KBM-7 (cell line): Measurements from ENCODE around the gene GPR137.
"Not testable (repeated sequence)": the region's sequence is repeated elsewhere in the genome, so short reads cannot be mapped to it uniquely, and the experiment has no call there.

Experiments used
- DNase-seq: peaks from one replicate; pipeline ENCODE4 v3.0.0-alpha.2; 2015
- in situ Hi-C: fragments of 300-500 bp; cut with MboI; formaldehyde crosslinking; loops from 2 replicates; pipeline ENCODE4 v1.14.3; 2020; ENCODE audit warnings: low sequenced_read_pairs, low pct_unique_long_range_greater_than_20kb, mixed read lengths

GPR137 gene, protein sequence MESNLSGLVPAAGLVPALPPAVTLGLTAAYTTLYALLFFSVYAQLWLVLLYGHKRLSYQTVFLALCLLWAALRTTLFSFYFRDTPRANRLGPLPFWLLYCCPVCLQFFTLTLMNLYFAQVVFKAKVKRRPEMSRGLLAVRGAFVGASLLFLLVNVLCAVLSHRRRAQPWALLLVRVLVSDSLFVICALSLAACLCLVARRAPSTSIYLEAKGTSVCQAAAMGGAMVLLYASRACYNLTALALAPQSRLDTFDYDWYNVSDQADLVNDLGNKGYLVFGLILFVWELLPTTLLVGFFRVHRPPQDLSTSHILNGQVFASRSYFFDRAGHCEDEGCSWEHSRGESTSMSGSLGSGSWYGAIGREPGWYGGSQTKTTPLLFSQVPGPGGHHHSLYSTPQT

DNA sequence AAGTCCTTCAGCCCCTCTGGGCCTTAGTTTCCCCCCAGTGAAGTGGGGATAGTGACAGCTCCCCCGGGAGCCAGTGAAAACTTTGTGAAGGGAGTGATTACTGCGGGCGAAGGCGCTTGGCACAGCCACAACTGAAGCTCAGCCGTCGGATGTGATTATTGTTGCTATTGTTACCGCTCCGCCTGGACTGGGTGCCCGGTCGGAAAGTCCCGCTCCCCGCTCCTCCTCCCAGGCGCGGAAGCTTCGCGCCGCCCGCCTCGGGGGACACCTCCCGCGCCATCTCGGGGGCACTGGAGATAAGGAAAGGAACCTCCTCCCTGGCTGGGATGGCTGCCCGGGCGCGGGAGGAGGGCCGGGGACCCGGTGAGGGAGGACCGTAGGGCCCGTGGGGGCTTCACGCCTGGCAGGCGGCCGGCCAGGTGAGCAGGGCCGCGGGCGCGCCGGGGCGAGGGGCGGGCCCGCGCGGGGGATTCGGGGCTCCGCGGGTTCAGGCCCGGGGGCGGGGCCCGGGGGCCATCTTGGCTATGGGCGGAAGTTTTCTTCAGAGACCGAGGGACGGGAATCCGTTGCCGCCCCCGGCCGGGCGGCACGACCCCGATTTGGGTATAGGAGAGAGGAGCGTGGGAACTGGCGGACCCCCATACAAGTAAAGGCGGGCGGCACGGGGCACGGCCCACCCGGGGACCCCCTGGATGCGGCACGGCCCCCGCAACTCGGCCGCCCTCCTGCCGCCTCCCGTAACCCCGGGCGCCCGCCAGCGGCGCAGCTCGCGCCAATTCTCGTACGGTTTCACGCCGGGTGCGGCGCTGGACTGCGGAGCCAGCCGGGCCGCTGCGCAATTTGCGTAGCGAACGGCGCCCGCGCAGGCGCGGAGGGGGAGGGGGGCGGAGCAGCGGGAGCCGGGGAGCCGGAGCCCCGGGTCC is at the start of gene GPR137:
GPR137 (plus strand) TSS at position 887 of the 923 bp plus-strand sequence. CDS start 677 bp downstream, outside the sequence.
- DNase-seq, result peak; percentile 88
- in situ Hi-C loops, result no loop called here

DNA sequence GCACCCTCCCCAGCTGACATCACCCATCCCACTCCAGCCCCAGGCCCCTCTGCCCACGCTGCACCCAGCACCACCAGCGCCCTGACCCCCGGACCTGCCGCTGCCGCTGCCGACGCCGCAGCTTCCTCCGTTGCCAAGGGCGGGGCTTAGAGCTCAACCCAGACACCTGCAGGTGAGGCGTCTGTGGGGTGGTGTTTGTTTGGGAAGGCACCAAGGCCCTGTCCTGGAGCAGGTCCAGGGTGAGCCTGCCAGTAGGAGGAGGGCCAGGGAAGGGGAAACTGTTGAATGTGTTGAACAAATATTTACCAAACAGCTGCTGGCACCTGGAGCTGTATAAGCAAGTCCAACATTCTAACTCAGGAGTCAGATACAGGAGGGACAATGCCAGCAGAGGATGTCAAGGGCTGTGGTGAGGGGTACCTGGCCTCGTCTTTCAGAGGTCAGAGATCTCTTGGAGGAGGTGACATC is 48.1 kb upstream of the GPR137 start:
- DNase-seq, result no peak
- in situ Hi-C loops, result no loop called here

DNA sequence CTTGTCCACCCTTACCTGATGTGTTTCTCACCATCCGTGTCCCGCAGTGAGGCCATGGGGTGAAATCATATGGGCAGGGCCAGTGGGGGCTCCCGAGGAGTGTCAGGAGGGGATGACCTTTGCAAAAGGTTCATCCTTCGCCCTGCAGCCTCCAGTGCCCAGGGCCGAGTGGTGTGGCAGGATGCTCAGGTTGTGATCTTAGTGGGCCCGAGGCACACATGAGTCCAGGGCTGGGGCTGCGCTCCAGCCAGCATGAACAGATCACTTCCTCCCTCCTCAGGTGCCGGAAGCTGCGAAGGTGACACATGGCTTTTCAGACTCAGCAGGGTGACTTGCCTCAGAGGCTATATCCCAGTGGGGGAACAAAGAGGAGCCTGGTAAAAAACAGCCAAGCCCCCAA is 47.6 kb upstream of the GPR137 start:
- no peak for DNase-seq
- in situ Hi-C loops, result no loop called here

DNA sequence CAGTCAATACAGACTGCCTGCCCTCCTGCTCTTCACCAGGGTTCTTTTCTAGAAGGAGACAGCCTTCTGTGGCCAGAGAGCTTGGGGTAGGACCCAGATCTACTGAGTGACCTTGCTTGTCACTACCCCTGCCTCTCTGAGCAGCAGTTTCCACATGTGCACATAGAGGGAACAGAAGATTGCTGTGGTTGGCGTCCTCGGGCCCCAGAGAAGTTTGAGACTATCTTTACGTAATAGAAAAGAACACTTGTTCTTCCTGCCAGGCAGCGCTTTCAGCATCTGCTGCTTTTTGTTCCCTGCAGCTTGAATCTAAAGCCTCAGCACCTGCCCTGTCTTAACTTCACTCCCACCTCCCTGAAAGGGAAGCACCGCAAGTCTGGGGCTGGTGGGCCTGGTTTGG is 46.6 kb upstream of the GPR137 start:
- no peak for DNase-seq
- in situ Hi-C loops, result no loop called here

DNA sequence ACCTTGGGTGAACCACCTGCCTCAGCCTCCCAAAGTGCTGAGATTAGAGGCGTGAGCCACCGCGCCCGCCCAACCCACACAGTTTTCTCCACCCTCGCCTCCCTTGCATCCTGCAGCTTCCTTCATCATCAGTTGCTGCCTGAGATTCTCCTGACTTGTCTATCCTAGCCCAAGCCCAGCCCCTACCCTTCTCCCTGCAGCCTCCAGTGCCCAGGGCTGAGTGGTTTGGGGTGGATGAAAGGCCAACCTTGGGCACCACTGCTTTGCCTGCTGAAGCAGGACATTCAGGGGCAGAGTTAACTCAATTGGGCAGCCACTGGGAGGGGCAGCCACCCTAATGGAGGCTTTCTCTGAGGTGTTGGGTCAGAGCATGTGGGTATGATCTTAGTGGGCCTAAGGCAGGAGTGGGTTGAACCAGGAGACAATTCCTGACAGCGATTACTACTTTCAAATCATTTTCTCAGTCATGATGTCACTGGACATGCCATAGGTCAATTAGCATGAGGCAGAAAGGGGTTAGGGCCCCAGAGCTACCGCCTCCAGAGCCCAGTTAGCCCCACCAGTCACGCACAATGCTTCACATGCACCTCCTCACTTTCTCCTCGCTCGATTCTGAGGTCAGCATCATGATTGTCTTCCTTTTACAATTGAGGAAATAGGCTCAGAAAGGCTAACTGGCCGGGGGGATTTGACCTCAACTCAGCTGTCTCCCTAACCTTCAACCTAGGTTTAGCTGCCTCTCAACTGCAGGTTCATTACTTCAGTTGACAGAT is 45.8 kb upstream of the GPR137 start:
- in situ Hi-C loops, result no loop called here
- peak; percentile 83 for DNase-seq

DNA sequence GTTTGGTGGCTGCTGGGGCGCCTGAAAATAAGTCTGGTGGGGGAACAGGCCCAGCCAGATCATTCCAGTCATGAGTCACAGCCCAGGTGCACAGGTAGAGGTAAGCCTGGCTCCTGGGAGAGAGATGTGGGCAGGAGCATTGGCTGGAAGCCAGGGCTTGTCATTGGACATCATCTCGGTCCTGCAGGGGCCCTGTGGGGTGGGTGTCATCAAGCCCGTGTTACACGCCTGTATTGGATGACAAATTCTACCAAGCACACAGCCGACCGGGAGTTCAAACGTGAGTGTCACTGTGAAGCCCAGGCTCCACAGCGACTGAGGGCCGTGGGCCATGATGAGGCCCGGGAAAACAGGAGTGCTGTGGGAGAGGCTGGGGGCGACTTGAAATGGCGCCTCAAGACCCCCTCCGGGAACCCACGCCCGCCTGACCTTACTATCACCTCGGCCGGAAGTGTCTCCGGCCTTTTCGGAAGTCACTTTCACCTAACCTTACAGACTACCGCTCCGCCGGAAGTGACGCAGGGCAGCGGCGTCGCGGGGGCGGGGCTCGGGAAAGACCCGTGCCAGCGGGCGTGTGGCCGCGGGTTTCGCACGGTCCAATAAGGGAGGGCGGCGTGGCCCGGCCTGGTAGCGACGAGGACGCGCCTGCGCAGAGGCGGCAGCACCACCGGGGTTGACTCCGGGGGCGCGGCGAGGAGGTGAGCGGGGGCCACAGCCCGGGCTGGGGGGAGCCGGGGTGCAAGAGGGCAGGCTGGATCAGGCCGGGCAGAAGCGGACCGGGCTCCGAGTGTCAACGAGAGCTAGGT is 45.0 kb upstream of the GPR137 start, which contains the start of gene FKBP2:
FKBP2 (plus strand) TSS at position 661 of the 806 bp plus-strand sequence. CDS start 1,293 bp downstream, outside the sequence.
- in situ Hi-C loops, result no loop called here
- DNase-seq, result peak; percentile 95

DNA sequence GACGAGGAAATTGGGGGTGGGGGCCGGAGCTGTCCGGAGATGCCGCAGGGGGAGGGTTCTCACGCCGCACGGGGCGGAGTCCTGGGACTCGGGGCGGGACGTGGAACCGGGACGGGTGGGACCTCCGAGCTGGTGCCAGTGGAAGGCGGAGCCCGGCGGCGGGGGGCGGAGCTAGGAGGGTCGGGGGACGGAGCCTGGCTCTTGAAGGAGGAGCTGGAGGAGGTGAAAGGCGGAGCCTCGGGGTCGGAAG is 44.5 kb upstream of the GPR137 start:
- in situ Hi-C loops, result no loop called here
- no peak for DNase-seq

DNA sequence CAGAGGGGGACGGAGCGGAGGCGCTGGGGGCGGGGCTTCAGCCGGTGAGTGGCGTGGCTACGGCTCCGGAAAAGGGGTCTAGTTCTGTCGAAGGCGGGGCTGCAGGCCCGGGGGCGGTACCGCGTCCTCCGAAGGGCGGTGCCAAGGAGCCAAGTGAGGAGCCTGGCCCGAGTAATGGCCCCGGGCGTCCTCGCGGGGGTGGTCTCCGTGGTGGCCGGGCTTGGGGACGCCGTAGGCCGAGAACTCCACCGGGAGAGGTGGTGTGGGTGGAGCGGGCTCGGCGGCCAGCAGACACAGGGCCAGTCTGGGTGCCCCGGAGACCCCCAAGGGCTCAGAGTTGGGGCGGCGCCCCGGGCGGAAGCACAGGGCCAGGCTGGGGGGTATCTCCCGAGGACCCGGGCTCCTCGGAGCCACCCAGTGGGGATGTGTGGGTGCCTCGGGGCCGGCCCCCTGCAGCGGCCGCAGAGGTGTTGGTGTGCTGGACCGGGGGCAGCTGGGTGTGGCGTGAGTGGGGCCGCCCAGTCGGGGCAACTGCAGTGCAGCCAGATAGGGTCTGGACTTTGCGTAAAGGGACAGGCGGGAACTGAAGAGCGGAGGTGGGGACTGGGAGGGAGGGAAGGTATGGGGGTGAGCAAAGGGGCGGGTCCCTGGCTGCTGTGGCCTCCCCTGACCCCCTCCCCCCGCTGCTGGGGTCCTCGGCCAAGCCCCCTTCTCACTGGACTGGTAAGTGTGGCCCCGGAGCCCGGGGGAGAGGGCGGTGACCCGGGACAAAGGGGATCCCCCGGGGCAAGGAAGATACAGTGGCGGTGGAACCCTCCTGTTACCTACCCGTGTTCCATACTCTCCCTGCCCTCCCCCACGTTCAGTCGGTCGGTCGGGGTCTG is 43.9 kb upstream of the GPR137 start:
- in situ Hi-C loops, result no loop called here
- peak; percentile 99 for DNase-seq

DNA sequence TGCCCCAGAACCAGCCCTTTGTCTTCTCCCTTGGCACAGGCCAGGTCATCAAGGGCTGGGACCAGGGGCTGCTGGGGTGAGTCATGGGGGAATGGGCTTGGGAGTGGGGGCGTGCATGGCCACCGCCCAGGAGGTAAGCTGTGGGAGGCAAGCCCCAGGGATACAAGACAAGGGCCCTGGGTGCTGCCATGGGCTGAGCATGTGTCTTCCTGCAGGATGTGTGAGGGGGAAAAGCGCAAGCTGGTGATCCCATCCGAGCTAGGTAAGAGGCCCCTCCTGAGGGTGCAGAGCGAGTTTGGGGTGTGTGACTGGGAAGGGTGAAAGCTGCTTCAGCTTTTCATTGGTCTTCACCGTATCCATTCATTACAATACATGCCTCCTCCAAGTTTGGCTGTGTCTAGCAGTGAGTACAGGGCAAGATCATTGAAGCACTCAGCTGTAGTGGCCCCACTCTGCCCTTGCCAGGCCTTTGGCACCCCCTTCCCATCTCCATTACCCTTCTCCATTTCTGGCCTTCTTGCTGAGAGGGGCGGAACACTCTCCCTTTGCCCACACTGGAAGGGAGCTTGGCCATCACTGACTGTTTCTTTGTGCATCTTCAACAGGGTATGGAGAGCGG is 42.3 kb upstream of the GPR137 start:
- in situ Hi-C loops, result no loop called here
- no peak for DNase-seq

DNA sequence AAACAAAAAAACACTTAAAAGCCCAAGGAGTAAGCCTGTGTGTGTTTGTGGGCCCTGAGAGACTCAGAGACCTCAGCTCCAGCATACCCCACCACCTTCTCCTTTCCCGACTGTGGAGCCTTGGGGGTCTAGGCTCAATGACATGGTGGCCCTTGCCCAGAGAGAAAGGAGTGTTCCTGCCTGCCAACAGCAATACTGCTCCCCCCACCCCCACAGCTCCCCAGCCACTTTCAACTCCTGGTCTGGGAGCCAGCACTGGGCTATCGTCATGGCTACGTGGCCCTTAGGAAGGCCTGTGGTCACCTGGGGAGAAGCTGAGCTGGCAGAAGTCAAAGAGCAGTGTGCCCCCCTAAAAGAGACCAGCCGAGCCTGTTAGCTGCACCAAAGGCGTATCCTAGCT is 41.5 kb upstream of the GPR137 start:
- no peak for DNase-seq
- in situ Hi-C loops, result no loop called here

DNA sequence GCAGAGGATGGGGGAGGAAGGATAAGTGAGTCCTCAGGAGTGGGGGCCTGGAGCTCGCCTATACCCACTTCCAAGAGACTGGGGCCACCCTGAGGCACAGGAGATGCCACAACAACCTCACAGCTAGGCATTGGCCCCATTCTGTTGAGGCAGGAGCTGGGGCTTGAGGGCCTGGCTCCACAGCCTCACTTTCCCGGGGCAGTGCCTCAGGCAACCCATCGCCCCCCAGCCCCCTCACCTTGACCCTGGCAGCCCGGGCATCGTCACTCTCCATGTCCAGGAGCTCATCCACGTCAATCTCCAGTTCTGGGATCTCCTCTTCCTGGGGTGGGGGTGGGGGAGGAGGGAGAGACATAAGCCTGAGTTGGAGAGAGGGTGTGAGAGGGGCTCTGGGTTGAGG is 40.7 kb upstream of the GPR137 start:
- in situ Hi-C loops, result no loop called here
- no peak for DNase-seq

DNA sequence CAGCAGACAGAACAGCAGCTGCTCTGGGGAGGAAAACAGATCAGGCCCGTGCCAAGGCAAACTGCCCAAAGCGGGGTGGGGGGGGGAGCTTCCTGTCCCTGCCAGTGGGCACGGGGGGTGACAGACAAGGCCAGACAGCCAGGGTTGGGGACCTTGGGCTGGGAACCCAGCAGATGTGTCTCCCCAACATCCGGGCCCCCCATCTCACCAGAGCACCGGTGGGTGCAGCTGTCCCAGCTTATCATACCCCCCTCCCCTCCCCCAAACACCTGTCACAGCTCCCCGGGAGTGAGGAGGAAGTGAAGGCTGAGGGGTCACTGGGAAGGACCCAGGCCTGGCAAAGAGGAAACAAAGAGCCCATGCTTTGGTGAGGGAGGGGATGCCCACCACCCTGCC is 40.2 kb upstream of the GPR137 start:
- in situ Hi-C loops, result no loop called here

DNA sequence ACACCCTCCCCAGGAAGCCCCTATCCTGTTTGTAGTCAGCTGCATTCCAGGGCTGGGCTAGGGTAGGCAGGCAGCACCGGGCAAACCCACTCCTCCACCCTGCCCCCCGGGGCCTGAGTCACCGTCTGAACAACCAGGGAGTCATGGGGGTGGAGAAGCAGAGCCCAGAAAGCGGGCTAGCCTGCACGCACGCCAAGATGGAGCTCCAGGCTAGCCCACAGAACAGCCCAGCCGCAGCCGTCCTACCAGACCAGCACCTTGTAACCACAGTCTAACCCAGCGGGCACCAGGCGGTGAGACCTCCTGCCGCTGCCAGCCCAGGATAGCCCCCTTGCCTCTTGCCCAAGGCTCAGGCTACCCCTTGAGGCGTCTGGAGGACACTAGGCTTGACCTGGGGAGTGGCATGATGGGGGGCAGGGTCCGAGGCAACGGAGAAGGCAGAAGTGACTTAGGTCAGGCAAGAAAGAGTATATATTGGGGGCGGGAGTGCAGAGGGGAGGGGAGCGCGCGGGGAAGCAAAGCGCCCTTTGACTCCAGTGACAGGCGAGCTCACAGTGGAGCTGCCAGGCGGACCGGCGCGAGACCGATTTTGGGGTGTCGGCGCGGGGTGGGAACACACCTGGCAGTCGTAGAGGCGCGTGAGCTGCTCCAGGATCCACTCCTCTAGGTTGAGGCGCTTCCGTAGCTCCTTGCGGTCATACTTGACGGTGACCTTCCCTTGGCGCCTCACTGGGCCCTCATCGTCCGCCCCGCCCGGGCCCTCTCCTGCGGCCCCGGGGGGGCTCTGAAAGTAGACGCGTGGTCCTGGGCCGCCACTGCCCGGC is 39.6 kb upstream of the GPR137 start:
- in situ Hi-C loops, result no loop called here
- DNase-seq, result peak; percentile 65

More for the DNA sequence above, 40.2 kb upstream of the GPR137 start:
- DNase-seq, result no peak

DNA sequence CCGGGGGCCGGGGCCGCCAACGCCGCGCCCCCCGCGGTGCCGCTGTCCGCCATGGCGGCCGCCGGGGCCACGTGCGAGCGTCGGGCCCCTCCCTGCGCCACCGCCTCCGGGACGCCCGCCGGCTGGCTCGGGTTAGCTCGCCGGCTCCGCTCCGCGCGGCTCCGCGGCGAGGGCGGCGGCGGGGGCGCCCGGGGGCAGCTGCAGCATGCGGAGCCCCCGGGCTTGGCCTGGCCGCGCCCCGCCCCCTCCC is 39.1 kb upstream of the GPR137 start:
- DNase-seq, in situ Hi-C loops: not testable (repeated sequence)

DNA sequence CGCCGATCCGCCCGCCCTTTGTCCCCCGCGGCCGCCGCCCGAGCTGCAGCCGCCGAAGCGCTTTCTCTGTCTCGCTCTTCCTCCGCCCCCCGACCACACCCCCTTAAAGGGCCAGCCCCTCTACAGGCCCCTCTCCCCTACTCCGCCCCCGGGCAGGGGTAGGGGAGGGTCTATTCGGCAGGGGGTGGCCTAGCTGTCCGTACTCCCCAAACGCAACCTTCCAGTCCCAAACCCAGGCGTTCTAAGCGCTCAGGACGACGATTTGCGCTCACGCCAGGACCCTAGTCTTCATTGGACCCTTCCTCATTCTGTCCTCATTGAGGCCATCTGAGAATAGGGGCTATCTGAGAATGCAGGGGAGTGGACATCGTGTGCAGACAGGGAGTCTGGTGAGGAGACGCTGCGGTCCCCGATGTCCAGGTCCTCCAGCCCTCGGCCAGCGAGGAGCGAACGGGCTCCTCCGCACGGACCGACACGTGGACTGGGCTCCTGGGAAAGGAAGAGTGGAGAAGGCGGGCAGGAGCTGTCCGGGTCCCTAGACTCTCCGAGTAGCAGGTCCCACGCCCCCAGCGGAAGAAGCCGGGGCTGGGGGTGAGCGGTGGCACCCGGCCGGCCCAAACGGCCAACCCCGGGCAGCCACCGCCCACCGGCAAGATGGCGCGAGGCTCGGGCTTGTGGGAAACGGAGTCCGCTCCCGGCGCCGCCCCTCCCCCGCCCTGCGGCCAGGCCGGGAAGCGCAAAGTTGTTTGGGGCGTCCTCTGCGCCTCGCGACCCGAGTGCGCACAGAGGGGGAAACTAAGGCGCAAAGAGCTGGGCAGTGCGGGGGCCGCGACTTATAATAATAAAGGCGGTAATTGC is 38.5 kb upstream of the GPR137 start, which contains the start of gene PPP1R14B:
PPP1R14B (minus strand) TSS at position 73 of the 858 bp plus-strand sequence. CDS start 270 bp downstream, outside the sequence.
- in situ Hi-C loops, result no loop called here

More for the DNA sequence above, 38.5 kb upstream of the GPR137 start, which contains the start of gene PPP1R14B:
- DNase-seq, result peak; percentile 84
